Uterus (tissue), 4 donors: ENCODE measurements around the gene RAET1E. TPM values are rescaled to one million over a fixed set of nuclear protein-coding genes. Genes with fewer than 3 reads are reported as not detected.
"Not testable (repeated sequence)": the region's sequence is repeated elsewhere in the genome, so short reads cannot be mapped to it uniquely, and the experiment has no call there.

Experiments
- DNase-seq, 2 donors: peaks; one replicate each; pipeline ENCODE4 v3.0.0-alpha.2; 2019 to 2020
- H3K27ac ChIP-seq, 2 donors: fragments of 200-600 bp; sonication (generic); 1 replicate in 1 of 2; 2 replicates in 1 of 2; pipeline ENCODE4 v1.5.1; 2016 to 2018
- H3K27me3 ChIP-seq, 2 donors: fragments of 200-600 bp; sonication (generic); one replicate each; pipeline ENCODE4 v1.5.1; 2018 to 2019; ENCODE audit warnings: control low read depth in 1 of 2
- H3K36me3 ChIP-seq, 2 donors: fragments of 200-600 bp; sonication (generic); one replicate each; pipeline ENCODE4 v1.5.1; 2019; ENCODE audit warnings: control low read depth in 1 of 2
- H3K4me1 ChIP-seq, 2 donors: fragments of 200-600 bp; sonication (generic); one replicate each; pipeline ENCODE4 v1.5.1; 2018 to 2019; ENCODE audit warnings: control low read depth in 1 of 2
- H3K4me3 ChIP-seq, 2 donors: fragments of 200-600 bp; sonication (generic); 1 replicate in 1 of 2; 2 replicates in 1 of 2; pipeline ENCODE4 v1.5.1; 2018 to 2019; ENCODE audit warnings: mild to moderate bottlenecking in 1 of 2
- H3K9me3 ChIP-seq, 2 donors: fragments of 200-600 bp; sonication (generic); one replicate each; pipeline ENCODE4 v1.5.1; 2019; ENCODE audit warnings: control low read depth in 1 of 2
- CTCF ChIP-seq, 4 experiments: fragments of 200-600 bp in 2 of 4; fragments of 450-650 bp in 2 of 4; sonication (generic) in 2 of 4; IDR thresholded peaks; one replicate each; pipeline ENCODE4 v1.5.1; 2016 to 2019; ENCODE audit warnings: antibody characterized with exemption in 4 of 4, mild to moderate bottlenecking in 2 of 4, moderate library complexity in 1 of 4
- POLR2A ChIP-seq, 2 donors: fragments of 450-650 bp; IDR thresholded peaks; one replicate each; pipeline ENCODE4 v1.6.1; 2016; ENCODE audit warnings: antibody characterized with exemption in 2 of 2, mild to moderate bottlenecking in 1 of 2, moderate library complexity in 1 of 2
- intact Hi-C: fragments of 100-400 bp; cut with DNase I; formaldehyde crosslinking; loops from one replicate; pipeline ENCODE4 v1.15.1; 2023; ENCODE audit warnings: low total_unique reads
- total RNA-seq, 4 donors: library from RNA; depleted of rRNA in 3 of 4; stranded (reverse); fragments of >200 nt in 3 of 4; gene quantifications; one replicate each; pipeline versions ENCODE4 v1.1.0 to v1.2.4, GENCODE V29; 2014 to 2023
- donor health status: DM: yes; HTN: yes; CAD: no.

RAET1E gene
- total RNA-seq, 4 donors from 2014 or later: 0.55 TPM; not detected in 3

- Histone ChIP-seq H3K9me3 (no peaks in the 10 kb centered on the region), H3K27ac (no peak overlapping the region), H3K4me3 (no peak overlapping the region), H3K4me1 (no peaks in the 10 kb centered on the region), H3K27me3 (no peaks in the 10 kb centered on the region), H3K36me3 (no peaks in the 10 kb centered on the region)
- no peak for DNase-seq
- intact Hi-C loops: no loop called here
- TF ChIP-seq POLR2A (IDR thresholded peaks at IDR 0.05) (no peak), CTCF (IDR thresholded peaks at IDR 0.05) (no peak)
Measured at GRCh38 chr6:149855741-149856140, 42.2 kb downstream of the RAET1E start.

GRCh38 chr6:149855040-149855654 lies 42.8 kb downstream of the RAET1E start:
- TF ChIP-seq POLR2A (IDR thresholded peaks at IDR 0.05) (no peak), CTCF (IDR thresholded peaks at IDR 0.05) (no peak)
- intact Hi-C loops: no loop called here
- Histone ChIP-seq H3K4me3 (no peak overlapping the region), H3K27ac (no peak overlapping the region), H3K9me3 (no peaks in the 10 kb centered on the region), H3K4me1 (no peaks in the 10 kb centered on the region), H3K27me3 (no peaks in the 10 kb centered on the region), H3K36me3 (no peaks in the 10 kb centered on the region)
- no peak for DNase-seq

- intact Hi-C loops: no loop called here
- H3K36me3 ChIP-seq: no peaks in the 10 kb centered on the region
- no peaks in the 10 kb centered on the region for H3K27me3 ChIP-seq
- H3K4me3 ChIP-seq: no peak overlapping the region
- H3K9me3 ChIP-seq: no peaks in the 10 kb centered on the region
- H3K27ac ChIP-seq: no peak overlapping the region
- no peaks in the 10 kb centered on the region for H3K4me1 ChIP-seq
- no peak for DNase-seq
- no peak for TF ChIP-seq CTCF (IDR thresholded peaks at IDR 0.05)
- no peak for TF ChIP-seq POLR2A (IDR thresholded peaks at IDR 0.05)
Measured at GRCh38 chr6:149854532-149854931, 43.4 kb downstream of the RAET1E start.

GRCh38 chr6:149854017-149854416 lies 43.9 kb downstream of the RAET1E start:
- H3K9me3 ChIP-seq, H3K36me3 ChIP-seq, intact Hi-C loops, H3K4me3 ChIP-seq, H3K27me3 ChIP-seq, H3K27ac ChIP-seq, H3K4me1 ChIP-seq, DNase-seq: not testable (repeated sequence)

GRCh38 chr6:149852881-149853280 lies 45.0 kb downstream of the RAET1E start:
- Histone ChIP-seq H3K27me3 (no peaks in the 10 kb centered on the region), H3K4me3 (no peak overlapping the region), H3K36me3 (no peaks in the 10 kb centered on the region), H3K4me1 (peaks cover 0 to under 1% of the 10 kb centered on the region in 2 donors), H3K9me3 (no peaks in the 10 kb centered on the region), H3K27ac (no peak overlapping the region)
- DNase-seq: no peak
- TF ChIP-seq CTCF (IDR thresholded peaks at IDR 0.05): no peak
- TF ChIP-seq POLR2A (IDR thresholded peaks at IDR 0.05): no peak
- intact Hi-C loops: no loop called here

- Histone ChIP-seq H3K27me3 (no peaks in the 10 kb centered on the region), H3K4me1 (peaks cover 0 to 7% of the 10 kb centered on the region in 2 donors), H3K36me3 (no peaks in the 10 kb centered on the region), H3K9me3 (no peaks in the 10 kb centered on the region), H3K27ac (no peak overlapping the region), H3K4me3 (no peak overlapping the region)
- intact Hi-C loops: no loop called here
- TF ChIP-seq POLR2A (IDR thresholded peaks at IDR 0.05) (no peak), CTCF (IDR thresholded peaks at IDR 0.05) (no peak)
- DNase-seq: no peak
Measured at GRCh38 chr6:149852180-149852579, 45.7 kb downstream of the RAET1E start.
